Calu3 (cell line): ENCODE measurements around the gene TSSK1B. TPM values are rescaled to one million over a fixed set of nuclear protein-coding genes. Genes with fewer than 3 reads are reported as not detected.

Experiments used
- Bru-seq: library from RNA; stranded (reverse); fragments of 400-500 nt; gene quantifications from one replicate; lab custom pipeline; 2021; lab: Mats Ljungman, UMichigan
- BruChase-seq, 2 experiments: library from RNA; stranded (reverse); fragments of 400-500 nt; gene quantifications; one replicate each; lab custom pipeline; 2021; lab: Mats Ljungman, UMichigan
- BruUV-seq: library from RNA; stranded (reverse); fragments of 400-500 nt; replicated peaks from 2 replicates; lab custom pipeline; 2021; lab: Mats Ljungman, UMichigan
- CTCF ChIA-PET: fragments of 300-600 bp; sonication (Branson Sonifier 250); formaldehyde crosslinking; loops from one replicate; lab custom pipeline; 2022; ENCODE audit warnings: antibody characterized with exemption; lab: Charles Lee
- DNase-seq: peaks from one replicate; pipeline ENCODE4 v3.0.0; 2022
- H3K27ac Mint-ChIP-seq: one replicate; pipeline ENCODE4 v1.8.0; 2022; ENCODE audit warnings: mixed read lengths; ENCODE audit not compliant: unreplicated experiment
- H3K27me3 Mint-ChIP-seq: one replicate; pipeline ENCODE4 v1.8.0; 2022; ENCODE audit warnings: mixed read lengths; ENCODE audit not compliant: unreplicated experiment
- H3K36me3 Mint-ChIP-seq: one replicate; pipeline ENCODE4 v1.8.0; 2022; ENCODE audit warnings: mild to moderate bottlenecking, moderate library complexity, mixed read lengths; ENCODE audit not compliant: insufficient read depth, unreplicated experiment
- H3K4me1 Mint-ChIP-seq: one replicate; pipeline ENCODE4 v1.8.0; 2022; ENCODE audit warnings: mild to moderate bottlenecking, low read depth, mixed read lengths; ENCODE audit not compliant: unreplicated experiment
- H3K4me3 Mint-ChIP-seq: one replicate; pipeline ENCODE4 v1.8.0; 2022; ENCODE audit warnings: mild to moderate bottlenecking, low read depth, moderate library complexity, mixed read lengths; ENCODE audit not compliant: unreplicated experiment
- H3K9me3 Mint-ChIP-seq: one replicate; pipeline ENCODE4 v1.8.0; 2022; ENCODE audit warnings: low read depth, mixed read lengths; ENCODE audit not compliant: unreplicated experiment
- intact Hi-C: fragments of 100-400 bp; cut with micrococcal nuclease; formaldehyde crosslinking; loops from one replicate; pipeline ENCODE4 v1.10.0; 2022; ENCODE audit not compliant: unreplicated experiment
- long read RNA-seq: library from polyadenylated mRNA; stranded (forward); transcript quantifications from one replicate; pipeline ENCODE4 v2.0.0, GENCODE V29; 2022
- total RNA-seq: library from RNA; stranded (reverse); gene quantifications from 2 replicates; pipeline ENCODE4 v1.2.3, GENCODE V29; 2022
- TF ChIP-seq, protein P1 (sequence below): fragments of 200-600 bp; IDR thresholded peaks from one replicate; pipeline ENCODE4 v1.8.0; 2022; ENCODE audit warnings: antibody characterized with exemption; ENCODE audit not compliant: unreplicated experiment

The TSSK1B gene
- total RNA-seq (not detected in 2 replicates), Bru-seq, nascent RNA (percentile 20 among the genes with signal in this experiment), BruChase-seq, experiment 1, labeled RNA remaining after a 6-hour chase (percentile 20 among the genes with signal in this experiment), BruChase-seq, experiment 2, labeled RNA remaining after a 2-hour chase (percentile 22 among the genes with signal in this experiment)
- long read RNA-seq: 0 reads

DNA sequence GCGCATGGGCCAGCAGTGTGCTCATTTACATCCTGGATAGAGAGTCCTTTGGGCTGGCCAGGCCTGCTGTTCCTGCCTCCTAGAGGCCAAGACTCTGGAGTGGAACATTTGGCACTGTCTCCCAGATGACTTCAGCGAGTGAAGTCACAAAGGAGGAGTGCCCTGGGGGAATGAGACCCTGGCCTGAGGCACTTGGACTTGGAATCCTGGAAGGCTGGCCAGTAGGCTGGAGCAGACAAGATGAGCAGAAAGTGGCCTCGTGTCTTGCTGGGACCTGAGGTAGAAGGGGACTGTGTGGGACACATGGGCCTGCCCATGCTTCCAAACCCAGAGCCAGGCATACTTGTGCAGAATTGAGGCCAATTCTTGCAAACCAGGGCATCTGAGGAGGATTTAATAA lies at the start of gene TSSK1B:
TSSK1B (minus strand) TSS at position 101 of the 400 bp plus-strand sequence. CDS start 150 bp downstream, outside the sequence.
- CTCF ChIA-PET: no interaction called here
- no peak for DNase-seq
- no peaks in the 10 kb centered on the region for H3K4me1 Mint-ChIP-seq
- H3K4me3 Mint-ChIP-seq: no peak within 1 kb of the TSS
- intact Hi-C loops: no loop called here
- BruUV-seq: no TSS peak
- no peaks in the 10 kb centered on the region for H3K36me3 Mint-ChIP-seq
- H3K27me3 Mint-ChIP-seq: peaks cover 13% of the 10 kb centered on the region
- no peak within 1 kb of the TSS for H3K27ac Mint-ChIP-seq
- TF ChIP-seq, protein P1, sequence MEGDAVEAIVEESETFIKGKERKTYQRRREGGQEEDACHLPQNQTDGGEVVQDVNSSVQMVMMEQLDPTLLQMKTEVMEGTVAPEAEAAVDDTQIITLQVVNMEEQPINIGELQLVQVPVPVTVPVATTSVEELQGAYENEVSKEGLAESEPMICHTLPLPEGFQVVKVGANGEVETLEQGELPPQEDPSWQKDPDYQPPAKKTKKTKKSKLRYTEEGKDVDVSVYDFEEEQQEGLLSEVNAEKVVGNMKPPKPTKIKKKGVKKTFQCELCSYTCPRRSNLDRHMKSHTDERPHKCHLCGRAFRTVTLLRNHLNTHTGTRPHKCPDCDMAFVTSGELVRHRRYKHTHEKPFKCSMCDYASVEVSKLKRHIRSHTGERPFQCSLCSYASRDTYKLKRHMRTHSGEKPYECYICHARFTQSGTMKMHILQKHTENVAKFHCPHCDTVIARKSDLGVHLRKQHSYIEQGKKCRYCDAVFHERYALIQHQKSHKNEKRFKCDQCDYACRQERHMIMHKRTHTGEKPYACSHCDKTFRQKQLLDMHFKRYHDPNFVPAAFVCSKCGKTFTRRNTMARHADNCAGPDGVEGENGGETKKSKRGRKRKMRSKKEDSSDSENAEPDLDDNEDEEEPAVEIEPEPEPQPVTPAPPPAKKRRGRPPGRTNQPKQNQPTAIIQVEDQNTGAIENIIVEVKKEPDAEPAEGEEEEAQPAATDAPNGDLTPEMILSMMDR: no peak
- no peaks in the 10 kb centered on the region for H3K9me3 Mint-ChIP-seq

DNA sequence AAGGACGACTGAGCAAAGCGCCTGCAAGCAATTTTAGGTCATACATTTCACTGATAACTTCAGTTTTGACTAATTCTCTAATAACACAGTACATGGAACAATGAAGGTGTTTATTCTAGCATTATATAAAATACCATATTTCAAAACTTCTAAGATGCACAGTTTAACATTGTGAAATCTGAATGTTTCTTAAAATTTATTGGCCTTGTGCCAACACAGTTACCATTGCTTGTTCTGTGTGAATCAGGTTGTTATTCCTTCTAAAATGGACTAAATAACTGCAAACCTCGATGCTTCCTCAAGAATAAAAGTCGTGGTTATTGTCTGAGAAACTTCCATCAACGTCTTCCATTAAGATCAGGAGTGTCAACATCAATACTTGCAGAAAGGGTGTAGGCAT lies 45.5 kb upstream of the TSSK1B start:
- CTCF ChIA-PET: no interaction called here
- no peak for DNase-seq
- H3K36me3 Mint-ChIP-seq: no peaks in the 10 kb centered on the region
- no peak overlapping the region for H3K4me3 Mint-ChIP-seq
- TF ChIP-seq, protein P1: no peak
- H3K27ac Mint-ChIP-seq: no peak overlapping the region
- H3K4me1 Mint-ChIP-seq: no peaks in the 10 kb centered on the region
- H3K27me3 Mint-ChIP-seq: peaks cover 70% of the 10 kb centered on the region
- intact Hi-C loops: no loop called here
- BruUV-seq: no TSS peak
- H3K9me3 Mint-ChIP-seq: no peaks in the 10 kb centered on the region

DNA sequence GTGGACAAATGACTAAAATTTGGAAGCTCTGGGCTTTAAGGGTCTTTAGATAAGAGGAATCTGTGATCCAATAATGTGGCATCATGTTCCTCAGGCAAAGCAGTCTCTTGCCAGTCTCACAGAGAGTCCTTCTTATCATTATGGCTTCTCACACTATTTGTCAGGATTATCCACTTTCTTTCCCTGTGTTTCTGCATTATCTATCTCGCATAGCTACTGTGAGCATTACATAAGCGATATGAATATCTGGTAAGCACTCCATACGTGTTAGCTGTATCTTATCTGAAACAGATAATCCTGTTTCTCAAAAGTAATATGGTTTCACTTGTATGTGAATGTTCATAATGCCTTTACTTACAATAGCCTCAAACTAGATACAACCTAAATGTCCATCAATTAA lies 43.9 kb upstream of the TSSK1B start:
- no peak overlapping the region for H3K4me3 Mint-ChIP-seq
- peaks cover 55% of the 10 kb centered on the region for H3K27me3 Mint-ChIP-seq
- CTCF ChIA-PET: no interaction called here
- intact Hi-C loops: no loop called here
- H3K9me3 Mint-ChIP-seq: no peaks in the 10 kb centered on the region
- H3K27ac Mint-ChIP-seq: no peak overlapping the region
- TF ChIP-seq, protein P1: no peak
- no TSS peak for BruUV-seq
- DNase-seq: no peak
- H3K4me1 Mint-ChIP-seq: no peaks in the 10 kb centered on the region
- no peaks in the 10 kb centered on the region for H3K36me3 Mint-ChIP-seq

- H3K27ac Mint-ChIP-seq: no peak overlapping the region
These were observed 39.4 kb upstream of the TSSK1B start for GRCh38 chr5:113474100-113474728.

More at GRCh38 chr5:113474100-113474728, 39.4 kb upstream of the TSSK1B start:
- DNase-seq: no peak
- Mint-ChIP-seq H3K36me3 (no peaks in the 10 kb centered on the region), H3K4me1 (no peaks in the 10 kb centered on the region), H3K4me3 (no peak overlapping the region), H3K27me3 (peaks cover 37% of the 10 kb centered on the region), H3K9me3 (peaks cover 4% of the 10 kb centered on the region)
- BruUV-seq: no TSS peak
- TF ChIP-seq, protein P1: no peak
- CTCF ChIA-PET: interaction anchor here (0.6 kb wide), 1 partner anchor 75 kb away, joined by 5 read pairs; no protein-coding TSS in a partner anchor
- intact Hi-C loops: no loop called here
